Hepatocyte (in vitro differentiated cells): Measurements from ENCODE around the gene POU2AF3.

Source experiments
- EZH2 ChIP-seq: fragments of 200-600 bp; sonication (generic); IDR thresholded peaks from 2 replicates; pipeline ENCODE4 v1.6.1; 2016; ENCODE audit warnings: antibody characterized with exemption, mild to moderate bottlenecking, borderline replicate concordance
- EZH2phosphoT487 ChIP-seq: fragments of 200-600 bp; sonication (generic); IDR thresholded peaks from one replicate; pipeline ENCODE4 v1.6.1; 2018; ENCODE audit warnings: antibody characterized with exemption, mild to moderate bottlenecking, low read depth, moderate library complexity; ENCODE audit not compliant: unreplicated experiment, severe bottlenecking
- TF ChIP-seq, protein P1 (sequence below): fragments of 200-600 bp; sonication (generic); IDR thresholded peaks from 2 replicates; pipeline ENCODE4 v1.5.1; 2016; ENCODE audit warnings: antibody characterized with exemption, mild to moderate bottlenecking; ENCODE audit not compliant: poor library complexity

DNA sequence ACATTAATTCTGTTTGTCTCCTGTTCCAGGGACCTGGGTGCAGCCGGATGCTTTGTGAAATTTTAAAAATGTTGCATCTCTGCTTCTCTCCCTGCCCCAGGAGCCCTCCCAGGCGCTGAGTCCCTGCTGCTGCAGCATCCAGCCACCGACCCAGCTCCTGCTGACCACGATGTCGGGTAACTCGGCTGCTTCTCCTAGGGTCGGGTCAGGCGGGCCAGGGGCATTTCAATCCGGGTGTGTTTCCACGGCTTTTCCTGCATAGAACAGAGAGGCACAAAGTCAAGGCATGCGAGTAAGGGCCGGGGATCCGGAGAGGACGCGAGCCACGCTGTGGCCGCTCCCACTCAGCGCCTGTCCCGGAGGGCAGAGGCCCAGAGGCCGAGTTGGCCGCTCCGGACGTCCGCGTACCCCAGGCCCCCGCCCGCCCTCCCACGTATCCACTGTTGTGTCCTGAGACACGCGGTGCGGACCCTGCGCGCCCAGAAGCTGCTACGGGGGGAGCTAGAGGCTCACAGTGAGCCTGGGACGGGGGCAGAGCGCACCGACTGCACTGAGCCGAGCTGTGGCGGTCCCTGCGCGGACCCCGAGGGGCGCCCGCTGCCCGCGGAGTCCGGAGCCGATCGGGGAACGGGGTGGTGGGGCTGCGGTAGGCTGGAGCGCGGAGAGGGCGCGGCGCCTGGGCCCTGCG, at the start of gene POU2AF3:
- TF ChIP-seq, protein P1, sequence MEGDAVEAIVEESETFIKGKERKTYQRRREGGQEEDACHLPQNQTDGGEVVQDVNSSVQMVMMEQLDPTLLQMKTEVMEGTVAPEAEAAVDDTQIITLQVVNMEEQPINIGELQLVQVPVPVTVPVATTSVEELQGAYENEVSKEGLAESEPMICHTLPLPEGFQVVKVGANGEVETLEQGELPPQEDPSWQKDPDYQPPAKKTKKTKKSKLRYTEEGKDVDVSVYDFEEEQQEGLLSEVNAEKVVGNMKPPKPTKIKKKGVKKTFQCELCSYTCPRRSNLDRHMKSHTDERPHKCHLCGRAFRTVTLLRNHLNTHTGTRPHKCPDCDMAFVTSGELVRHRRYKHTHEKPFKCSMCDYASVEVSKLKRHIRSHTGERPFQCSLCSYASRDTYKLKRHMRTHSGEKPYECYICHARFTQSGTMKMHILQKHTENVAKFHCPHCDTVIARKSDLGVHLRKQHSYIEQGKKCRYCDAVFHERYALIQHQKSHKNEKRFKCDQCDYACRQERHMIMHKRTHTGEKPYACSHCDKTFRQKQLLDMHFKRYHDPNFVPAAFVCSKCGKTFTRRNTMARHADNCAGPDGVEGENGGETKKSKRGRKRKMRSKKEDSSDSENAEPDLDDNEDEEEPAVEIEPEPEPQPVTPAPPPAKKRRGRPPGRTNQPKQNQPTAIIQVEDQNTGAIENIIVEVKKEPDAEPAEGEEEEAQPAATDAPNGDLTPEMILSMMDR, result no peak
- TF ChIP-seq EZH2phosphoT487 (no peak), EZH2 (no peak)
